Measurements from ENCODE around the gene MFN2. TPM values are rescaled to one million over a fixed set of nuclear protein-coding genes. Genes with fewer than 3 reads are reported as not detected.

Gene MFN2
- total RNA-seq, 1 donor from 2014 or later = 88.7 TPM

DNA sequence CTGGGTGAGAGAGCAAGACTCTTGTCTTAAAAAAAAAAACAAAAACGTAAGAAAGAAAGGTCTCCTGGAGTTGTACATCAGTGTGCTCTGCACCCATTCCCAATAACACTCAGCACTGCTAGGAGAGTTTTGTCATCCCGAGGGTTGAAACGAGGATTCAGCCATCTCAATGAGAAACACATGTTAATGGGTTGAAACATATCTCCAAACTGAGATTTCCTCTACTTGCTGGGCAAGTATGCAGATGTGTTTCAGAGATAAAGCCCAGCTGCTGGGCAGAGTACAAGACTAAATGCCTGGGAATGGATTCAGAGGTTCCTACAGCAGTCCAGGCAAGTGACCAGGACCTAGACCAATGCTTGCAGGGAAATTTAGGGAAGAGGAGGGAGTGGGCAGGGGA is 2.6 kb upstream of the MFN2 start:
- no peaks in the 10 kb centered on the region for H3K27me3 Mint-ChIP-seq
- intact Hi-C loops (cut with micrococcal nuclease) = no loop called here
- peaks cover 22% of the 10 kb centered on the region for H3K36me3 Mint-ChIP-seq (ENCODE audit: low read depth)
- peaks cover 40% of the 10 kb centered on the region for H3K4me1 Mint-ChIP-seq
- H3K4me3 Mint-ChIP-seq = no peak overlapping the region
- no peaks in the 10 kb centered on the region for H3K9me3 Mint-ChIP-seq
- no peak overlapping the region for H3K27ac Mint-ChIP-seq
- no peak for DNase-seq

DNA sequence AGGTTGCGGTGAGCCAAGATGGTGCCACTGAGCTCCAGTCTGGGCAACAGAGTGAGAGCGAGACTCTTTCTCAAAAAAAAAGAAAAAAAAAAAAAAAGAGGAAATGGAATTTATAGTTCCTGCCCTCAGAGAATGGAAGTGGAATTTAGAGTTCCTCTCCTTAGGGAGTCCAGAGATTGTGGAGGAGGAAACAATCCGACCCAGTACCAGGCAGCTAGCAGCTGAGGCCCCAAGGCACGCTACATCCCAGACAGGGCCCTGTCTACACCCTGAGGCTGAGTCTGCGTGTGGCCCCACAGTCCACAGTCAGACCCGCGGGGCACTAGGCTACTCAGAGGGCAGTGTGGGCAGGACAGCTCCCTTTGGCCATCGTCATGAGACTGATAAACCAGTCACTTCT is 1.9 kb upstream of the MFN2 start:
- Mint-ChIP-seq H3K4me1 (peaks cover 34% of the 10 kb centered on the region), H3K36me3 (ENCODE audit: low read depth) (peaks cover 19% of the 10 kb centered on the region), H3K9me3 (no peaks in the 10 kb centered on the region), H3K4me3 (no peak overlapping the region), H3K27me3 (no peaks in the 10 kb centered on the region), H3K27ac (no peak overlapping the region)
- intact Hi-C loops (cut with micrococcal nuclease) = no loop called here
- DNase-seq = no peak

DNA sequence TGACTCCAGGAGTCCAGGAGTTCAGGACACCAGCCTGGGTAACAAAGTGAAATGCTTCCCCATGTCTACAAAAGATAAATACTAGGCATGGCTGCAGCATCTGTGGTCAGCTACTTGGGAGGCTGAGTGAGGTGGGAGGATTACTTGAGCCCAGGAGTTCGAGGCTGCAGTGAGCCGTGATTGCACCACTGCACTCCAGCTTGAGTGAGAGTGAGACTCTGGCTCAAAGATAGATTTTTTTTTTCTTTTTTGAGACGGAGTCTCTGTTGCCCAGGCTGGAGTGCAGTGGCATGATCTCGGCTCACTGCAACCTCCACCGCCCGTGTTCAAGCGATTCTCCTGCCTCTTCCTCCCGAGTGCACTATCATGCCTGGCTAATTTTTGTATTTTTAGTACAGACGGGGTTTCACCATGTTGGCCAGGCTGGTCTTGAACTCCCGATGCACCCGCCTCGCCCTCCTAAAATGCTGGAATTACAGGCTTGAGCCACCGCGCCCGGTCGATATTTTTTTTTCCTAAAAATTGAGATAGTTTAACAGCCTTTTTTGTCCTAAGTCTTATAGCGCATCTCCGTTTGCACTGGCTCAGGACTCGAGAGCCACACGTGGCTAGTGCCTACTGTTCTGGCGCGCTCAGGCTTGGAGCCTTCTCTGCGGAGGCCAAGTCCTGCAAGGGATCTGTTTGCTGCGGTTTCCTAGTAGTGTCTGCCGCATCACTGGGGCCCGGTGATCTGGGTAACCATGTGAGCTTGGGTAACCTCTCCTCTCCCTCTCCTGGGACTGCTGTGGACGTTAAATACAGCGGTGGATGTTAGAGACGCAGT is 1.0 kb upstream of the MFN2 start:
- no peaks in the 10 kb centered on the region for H3K27me3 Mint-ChIP-seq
- peak overlapping the region; percentile 85 for H3K27ac Mint-ChIP-seq
- H3K9me3 Mint-ChIP-seq = no peaks in the 10 kb centered on the region
- peaks cover 26% of the 10 kb centered on the region for H3K36me3 Mint-ChIP-seq (ENCODE audit: low read depth)
- no peak for DNase-seq
- peaks cover 34% of the 10 kb centered on the region for H3K4me1 Mint-ChIP-seq
- peak overlapping the region; percentile 85 for H3K4me3 Mint-ChIP-seq
- intact Hi-C loops (cut with micrococcal nuclease) = no loop called here

DNA sequence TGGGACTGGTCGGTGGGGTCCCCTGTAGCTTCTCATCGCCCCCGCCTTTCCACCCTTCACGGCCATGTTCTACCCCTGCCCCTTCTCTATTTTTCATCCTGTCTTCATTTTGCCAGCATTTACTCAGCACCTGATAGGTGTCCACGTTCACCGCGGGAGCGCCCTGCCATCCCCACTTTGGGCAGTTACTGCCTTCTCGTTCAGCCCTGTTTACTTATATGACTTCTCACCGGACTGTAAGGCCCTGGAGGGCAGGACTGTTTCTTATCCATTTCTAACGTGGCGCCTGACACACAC is 380 bp downstream of the MFN2 start:
- Mint-ChIP-seq H3K27me3 (no peaks in the 10 kb centered on the region), H3K36me3 (ENCODE audit: low read depth) (peaks cover 26% of the 10 kb centered on the region), H3K4me3 (peak overlapping the region; percentile 85), H3K4me1 (peaks cover 26% of the 10 kb centered on the region), H3K9me3 (no peaks in the 10 kb centered on the region), H3K27ac (peak overlapping the region; percentile 82)
- no peak for DNase-seq
- intact Hi-C loops (cut with micrococcal nuclease) = loop anchor here (1.0 to 2.0 kb wide), 5 partner anchors 38 to 174 kb away; partner anchors contain the start of genes CLCN6, KIAA2013, MIIP and PLOD1

DNA sequence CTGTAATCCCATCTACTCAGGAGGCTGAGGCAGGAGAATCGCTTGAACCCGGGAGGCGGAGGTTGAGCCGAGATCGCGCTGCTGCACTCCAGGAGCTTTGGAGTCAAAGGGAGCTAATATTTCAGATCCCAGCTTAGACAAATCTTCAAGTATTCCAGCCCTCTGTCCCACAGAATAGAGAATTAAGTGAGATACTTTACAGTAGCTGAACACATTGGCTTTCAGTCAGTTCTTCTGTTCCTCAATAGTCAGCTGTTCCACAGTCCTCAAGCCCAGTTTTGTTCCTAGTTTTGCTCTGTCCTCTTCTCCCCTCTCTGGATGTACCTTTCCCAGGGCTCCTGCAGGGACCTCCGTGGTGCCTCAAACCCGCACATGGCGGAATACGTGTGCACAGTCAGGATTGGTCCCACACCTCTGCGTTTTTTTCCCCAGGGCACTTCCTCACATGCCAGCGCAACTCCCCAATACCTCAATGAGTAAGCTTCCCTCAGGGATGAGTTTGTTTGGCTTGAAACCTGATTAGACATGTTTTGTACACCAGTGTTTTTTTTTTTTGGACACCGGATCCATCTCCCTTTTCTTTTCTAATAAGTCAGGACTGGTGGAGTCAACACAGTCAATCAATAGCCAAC is 1.2 kb downstream of the MFN2 start:
- intact Hi-C loops (cut with micrococcal nuclease) = loop anchor here (2.0 kb wide), 2 partner anchors 37 to 55 kb away; partner anchors contain the start of genes KIAA2013 and MIIP
- Mint-ChIP-seq H3K27me3 (no peaks in the 10 kb centered on the region), H3K9me3 (no peaks in the 10 kb centered on the region), H3K4me3 (peak overlapping the region; percentile 85), H3K4me1 (peaks cover 28% of the 10 kb centered on the region), H3K27ac (peak overlapping the region; percentile 82), H3K36me3 (ENCODE audit: low read depth) (peaks cover 31% of the 10 kb centered on the region)
- DNase-seq = no peak

DNA sequence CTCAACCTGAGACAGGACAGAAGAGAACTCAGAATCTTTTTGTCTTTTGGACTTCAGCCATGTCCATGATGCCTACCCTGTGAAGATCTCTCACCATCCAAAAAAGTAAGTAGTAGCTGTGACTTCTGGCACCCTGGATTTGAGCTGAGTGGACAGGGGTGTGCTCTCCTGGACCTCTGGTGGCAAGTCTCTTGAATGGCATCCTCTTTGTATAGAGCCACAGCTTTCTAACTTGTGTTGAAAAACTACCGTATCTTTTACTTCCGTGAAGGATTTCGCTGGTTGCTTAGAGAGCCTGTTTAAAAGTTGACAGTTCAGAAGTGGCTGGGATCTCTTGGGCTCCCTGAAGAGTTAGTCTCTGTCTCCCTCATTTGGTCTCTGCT is 1.8 kb downstream of the MFN2 start:
- H3K27ac Mint-ChIP-seq = peak overlapping the region; percentile 82
- H3K36me3 Mint-ChIP-seq (ENCODE audit: low read depth) = peaks cover 31% of the 10 kb centered on the region
- H3K4me1 Mint-ChIP-seq = peaks cover 28% of the 10 kb centered on the region
- peak overlapping the region; percentile 85 for H3K4me3 Mint-ChIP-seq
- no peaks in the 10 kb centered on the region for H3K27me3 Mint-ChIP-seq
- DNase-seq = no peak
- intact Hi-C loops (cut with micrococcal nuclease) = no loop called here
- H3K9me3 Mint-ChIP-seq = no peaks in the 10 kb centered on the region

DNA sequence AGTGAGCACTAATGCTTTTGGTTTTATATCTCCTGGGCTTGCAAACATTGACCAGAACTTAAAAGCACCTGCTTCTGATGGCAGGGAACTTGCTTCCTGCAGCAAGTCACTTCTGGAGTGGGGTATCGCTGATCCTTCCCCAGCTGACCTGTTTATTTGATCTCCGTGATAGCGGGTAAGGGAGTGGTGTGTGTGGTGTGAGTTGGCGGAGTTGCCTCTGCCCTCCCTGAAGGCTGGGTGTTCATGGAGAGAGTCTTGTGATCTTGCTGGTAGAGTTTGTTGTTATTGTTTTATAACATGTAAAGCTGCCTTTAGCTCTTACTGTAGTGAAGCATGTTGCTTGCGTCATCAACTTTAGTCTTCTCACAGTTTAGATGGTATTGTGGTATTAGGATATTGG is 3.9 kb downstream of the MFN2 start:
- H3K36me3 Mint-ChIP-seq (ENCODE audit: low read depth) = peaks cover 34% of the 10 kb centered on the region
- no peak for DNase-seq
- intact Hi-C loops (cut with micrococcal nuclease) = no loop called here
- no peak overlapping the region for H3K4me3 Mint-ChIP-seq
- H3K9me3 Mint-ChIP-seq = no peaks in the 10 kb centered on the region
- H3K27me3 Mint-ChIP-seq = no peaks in the 10 kb centered on the region
- peaks cover 28% of the 10 kb centered on the region for H3K4me1 Mint-ChIP-seq
- H3K27ac Mint-ChIP-seq = no peak overlapping the region

DNA sequence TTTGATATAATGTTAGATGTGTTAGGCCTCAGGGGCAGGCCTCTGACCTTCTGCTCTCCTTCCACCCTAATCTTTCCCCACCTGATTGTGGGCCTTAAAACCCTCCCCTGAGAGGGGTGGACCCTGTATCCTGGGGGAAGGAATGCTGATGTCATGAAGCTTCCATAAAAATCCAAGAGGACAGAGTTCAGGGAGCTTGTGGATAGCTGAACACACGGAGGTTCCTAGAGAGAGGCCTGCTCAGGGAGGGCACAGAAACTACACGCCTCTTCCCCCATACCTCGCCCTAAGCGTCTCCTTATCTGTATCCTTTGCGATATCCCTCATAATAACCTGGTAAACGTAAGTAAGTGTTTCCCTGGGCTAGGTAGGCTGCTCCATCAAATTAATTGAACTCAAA is 4.3 kb downstream of the MFN2 start:
- intact Hi-C loops (cut with micrococcal nuclease) = no loop called here
- Mint-ChIP-seq H3K27ac (no peak overlapping the region), H3K4me3 (no peak overlapping the region), H3K9me3 (no peaks in the 10 kb centered on the region), H3K36me3 (ENCODE audit: low read depth) (peaks cover 38% of the 10 kb centered on the region), H3K4me1 (peaks cover 24% of the 10 kb centered on the region), H3K27me3 (no peaks in the 10 kb centered on the region)
- no peak for DNase-seq

DNA sequence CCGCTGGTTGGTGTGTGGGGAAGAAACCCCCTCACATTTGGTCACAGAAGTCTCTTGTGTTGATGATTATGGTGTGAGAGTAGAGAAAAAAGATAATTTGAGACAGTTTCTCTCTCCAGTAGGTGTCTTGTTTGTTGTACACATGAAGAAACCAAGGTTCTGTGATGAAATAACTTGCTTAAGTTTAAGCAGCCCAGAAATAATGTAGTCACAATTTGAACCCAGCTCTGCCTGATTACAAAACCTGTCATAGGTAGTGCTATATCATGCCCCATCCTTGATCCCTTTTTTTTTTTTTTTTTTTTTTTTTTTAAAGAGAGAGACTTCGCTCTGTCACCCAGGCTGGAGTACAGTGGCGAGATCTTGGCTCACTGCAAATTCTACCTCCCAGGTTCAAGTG is 4.9 kb downstream of the MFN2 start:
- Mint-ChIP-seq H3K4me3 (no peak overlapping the region), H3K9me3 (no peaks in the 10 kb centered on the region), H3K27me3 (no peaks in the 10 kb centered on the region), H3K36me3 (ENCODE audit: low read depth) (peaks cover 41% of the 10 kb centered on the region), H3K27ac (no peak overlapping the region), H3K4me1 (peaks cover 21% of the 10 kb centered on the region)
- intact Hi-C loops (cut with micrococcal nuclease) = no loop called here
- DNase-seq = no peak

DNA sequence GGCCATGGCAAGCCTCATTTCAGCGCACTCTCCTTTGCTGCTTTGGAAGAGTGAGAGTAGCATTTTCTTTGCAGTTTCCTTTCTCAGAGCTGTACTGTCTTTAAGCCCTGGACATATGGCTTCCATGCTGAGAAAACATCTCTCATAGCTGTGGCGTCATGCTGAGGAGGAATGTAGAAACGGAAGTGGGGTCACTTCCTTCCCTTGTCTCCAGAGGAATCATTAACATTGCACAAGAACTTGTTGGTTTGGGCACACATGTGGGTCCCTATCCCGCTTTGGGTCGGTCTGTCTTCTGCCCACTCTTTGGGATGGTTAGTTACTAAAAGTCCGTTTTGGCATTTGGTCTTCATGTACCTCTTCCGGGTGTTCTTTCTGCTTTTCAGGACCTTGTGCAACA is 5.6 kb downstream of the MFN2 start:
- peaks cover 23% of the 10 kb centered on the region for H3K4me1 Mint-ChIP-seq
- intact Hi-C loops (cut with micrococcal nuclease) = no loop called here
- H3K9me3 Mint-ChIP-seq = no peaks in the 10 kb centered on the region
- no peak overlapping the region for H3K4me3 Mint-ChIP-seq
- no peak for DNase-seq
- peaks cover 46% of the 10 kb centered on the region for H3K36me3 Mint-ChIP-seq (ENCODE audit: low read depth)
- H3K27me3 Mint-ChIP-seq = no peaks in the 10 kb centered on the region
- no peak overlapping the region for H3K27ac Mint-ChIP-seq

DNA sequence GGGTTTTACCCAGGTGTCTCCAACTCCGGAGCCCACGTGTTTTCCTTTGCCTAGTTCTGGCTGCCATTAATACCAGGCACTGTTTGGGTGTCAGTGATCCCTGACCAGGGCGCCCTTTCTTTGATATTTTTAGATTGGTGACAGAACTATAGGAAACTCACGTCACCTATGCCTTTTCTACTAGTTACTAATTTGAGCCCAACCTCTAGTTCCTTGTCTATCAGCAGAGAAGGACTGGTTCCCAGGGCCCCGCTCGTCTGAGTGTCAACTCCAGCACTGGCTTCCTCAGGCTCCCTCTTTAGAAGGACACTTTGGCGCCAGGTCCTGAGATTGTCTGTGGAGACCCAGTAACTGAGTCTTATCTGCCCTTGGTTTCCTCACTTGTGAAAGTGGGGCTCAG is 9.4 kb downstream of the MFN2 start:
- Mint-ChIP-seq H3K4me3 (no peak overlapping the region), H3K27me3 (no peaks in the 10 kb centered on the region), H3K27ac (no peak overlapping the region), H3K4me1 (peaks cover 8% of the 10 kb centered on the region), H3K9me3 (no peaks in the 10 kb centered on the region), H3K36me3 (ENCODE audit: low read depth) (peaks cover 47% of the 10 kb centered on the region)
- DNase-seq = no peak
- intact Hi-C loops (cut with micrococcal nuclease) = no loop called here

DNA sequence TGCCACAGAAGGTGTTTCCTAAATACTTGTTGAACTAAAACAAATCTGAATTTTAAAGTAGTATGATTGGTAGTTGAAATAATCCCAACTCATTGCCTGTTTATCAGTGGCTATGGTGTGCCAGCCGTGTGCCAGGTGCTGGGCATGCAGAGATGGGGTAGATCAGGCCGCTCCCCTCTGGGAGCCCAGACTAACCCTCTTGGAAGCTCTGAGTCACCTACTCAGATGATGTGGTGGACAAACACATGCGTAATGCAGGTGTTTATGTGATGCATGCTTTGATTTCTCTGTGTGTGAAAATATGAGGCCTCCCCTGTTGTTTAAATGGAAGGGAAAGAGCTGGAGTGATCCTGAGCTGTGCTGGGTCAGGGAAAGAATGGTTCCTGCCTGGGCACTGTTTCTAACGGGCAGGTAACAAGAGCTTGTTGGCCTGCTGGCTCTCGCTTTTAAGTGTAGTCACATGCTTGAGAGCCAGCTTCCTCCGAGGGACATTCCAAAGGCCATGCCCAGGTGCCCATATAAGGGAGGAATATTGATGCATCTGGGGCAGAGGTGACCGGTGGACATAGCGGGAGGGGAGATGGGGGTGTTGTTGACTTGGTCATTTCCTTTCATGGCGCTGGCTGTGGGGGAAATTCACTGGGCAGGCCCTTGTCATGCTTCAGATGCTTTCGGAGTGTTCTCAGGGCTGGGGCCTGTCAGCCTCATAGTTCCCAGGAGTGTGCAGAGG is 10.2 kb downstream of the MFN2 start:
- no peaks in the 10 kb centered on the region for H3K27me3 Mint-ChIP-seq
- no peaks in the 10 kb centered on the region for H3K9me3 Mint-ChIP-seq
- H3K4me1 Mint-ChIP-seq = peaks cover 8% of the 10 kb centered on the region
- H3K36me3 Mint-ChIP-seq (ENCODE audit: low read depth) = peaks cover 47% of the 10 kb centered on the region
- no peak for DNase-seq
- intact Hi-C loops (cut with micrococcal nuclease) = no loop called here
- H3K4me3 Mint-ChIP-seq = no peak overlapping the region
- peak overlapping the region; percentile 6 for H3K27ac Mint-ChIP-seq

DNA sequence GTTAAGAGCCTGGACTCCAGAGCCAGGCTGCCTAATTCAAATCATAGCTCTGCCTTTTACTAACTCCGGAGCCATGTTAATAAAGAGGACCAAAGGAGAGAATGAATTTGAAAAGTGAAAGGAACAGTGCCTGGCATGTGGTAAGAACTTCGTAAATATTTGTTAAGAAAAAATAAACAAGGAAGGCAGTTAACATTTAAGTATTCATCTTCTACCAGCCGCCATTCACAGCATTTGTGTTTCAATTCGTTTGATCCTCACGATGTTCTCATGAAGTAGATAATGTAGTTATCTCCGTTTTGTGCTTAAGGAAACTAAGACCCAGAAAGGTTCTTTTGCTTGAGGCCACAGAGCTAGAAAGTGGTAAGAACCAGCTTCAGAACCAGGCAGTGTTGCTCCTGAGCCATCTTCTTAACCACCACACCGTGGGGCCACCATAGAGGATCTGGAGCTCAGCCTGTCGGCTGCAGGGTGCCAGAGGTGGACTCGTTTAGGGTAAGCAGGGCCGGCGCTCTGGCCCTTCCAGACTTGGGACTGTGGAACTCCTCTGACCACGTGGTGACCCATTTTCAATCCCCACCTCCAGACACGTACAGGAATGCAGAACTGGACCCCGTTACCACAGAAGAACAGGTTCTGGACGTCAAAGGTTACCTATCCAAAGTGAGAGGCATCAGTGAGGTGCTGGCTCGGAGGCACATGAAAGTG is 11.9 kb downstream of the MFN2 start:
- Mint-ChIP-seq H3K27me3 (no peaks in the 10 kb centered on the region), H3K4me1 (peaks cover 6% of the 10 kb centered on the region), H3K9me3 (no peaks in the 10 kb centered on the region), H3K4me3 (no peak overlapping the region), H3K36me3 (ENCODE audit: low read depth) (peaks cover 53% of the 10 kb centered on the region), H3K27ac (no peak overlapping the region)
- intact Hi-C loops (cut with micrococcal nuclease) = no loop called here
- no peak for DNase-seq
